Gastrocnemius medialis (tissue), 4 donors: ENCODE data around the gene RPS23.

Experiments used
- CTCF ChIP-seq, 5 experiments: fragments of 450-650 bp in 3 of 5; fragments of 200-600 bp in 2 of 5; sonication (generic) in 2 of 5; IDR thresholded peaks in 4 of 5; conservative IDR thresholded peaks in 1 of 5; 1 replicate in 4 of 5; 2 replicates in 1 of 5; pipeline ENCODE4 v1.5.1; 2016 to 2019; ENCODE audit warnings: antibody characterized with exemption in 5 of 5, mild to moderate bottlenecking in 3 of 5, moderate library complexity in 3 of 5
- POLR2A ChIP-seq, 2 donors: fragments of 450-650 bp; IDR thresholded peaks; one replicate each; pipeline ENCODE4 v1.6.1; 2017; ENCODE audit warnings: antibody characterized with exemption in 2 of 2, mild to moderate bottlenecking in 2 of 2, moderate library complexity in 2 of 2

- TF ChIP-seq CTCF (IDR thresholded peaks at IDR 0.05 in 4 of 5, conservative IDR thresholded peaks at IDR 0.05 in 1 of 5) (no peak), POLR2A (IDR thresholded peaks at IDR 0.05) (no peak)
These were observed 41.7 kb upstream of the RPS23 start for GRCh38 chr5:82319651-82320376.
